Endothelial cell of umbilical vein (primary cell): Measurements from ENCODE around the gene MXI1. TPM values are rescaled to one million over a fixed set of nuclear protein-coding genes. Genes with fewer than 3 reads are reported as not detected.

Experiments used
- BruUV-seq: library from RNA; stranded (reverse); fragments of 400-500 nt; replicated peaks from 2 replicates; lab custom pipeline; 2021; lab: Mats Ljungman, UMichigan
- CTCF ChIA-PET: fragments of 300-600, 350-600 bp; sonication (Branson Sonifier 250); formaldehyde crosslinking; loops from one replicate; lab custom pipeline; 2021; ENCODE audit warnings: antibody characterized with exemption, inconsistent platforms; lab: Charles Lee
- POLR2A ChIA-PET: fragments of 300-600, 350-600 bp; sonication (Branson Sonifier 250); formaldehyde crosslinking; loops from one replicate; lab custom pipeline; 2021; ENCODE audit warnings: antibody characterized with exemption, inconsistent platforms; lab: Charles Lee
- DNase-seq: peaks from one replicate; pipeline ENCODE4 v3.0.0-alpha.2; 2011; ENCODE audit warnings: low read depth, low spot score
- FAIRE-seq: peaks from 2 replicates; lab custom pipeline; 2011; peaks lifted over from hg19 to GRCh38; lab: Jason Lieb, UNC
- H2AFZ ChIP-seq: 2 replicates; pipeline ENCODE4 v1.6.0; 2012; ENCODE audit warnings: low read depth, low read length, control low read depth, inconsistent platforms
- H3K27ac ChIP-seq: 2 replicates; pipeline ENCODE4 v1.5.1; 2011; ENCODE audit warnings: low read depth, mild to moderate bottlenecking, control low read depth, low read length, moderate library complexity; ENCODE audit not compliant: insufficient read depth
- H3K27me3 ChIP-seq, 2 experiments: 2 replicates each; pipeline versions ENCODE4 v1.6.0 to v1.6.1; 2011; ENCODE audit warnings: low read length in 2 of 2, mixed read lengths in 1 of 2; ENCODE audit not compliant: control insufficient read depth in 2 of 2, insufficient read depth in 2 of 2
- H3K36me3 ChIP-seq, 2 experiments: 2 replicates in 1 of 2; 3 replicates in 1 of 2; pipeline ENCODE4 v1.5.1; 2011; ENCODE audit warnings: low read length in 2 of 2, mild to moderate bottlenecking in 1 of 2, moderate library complexity in 1 of 2; ENCODE audit not compliant: control insufficient read depth in 2 of 2, insufficient read depth in 2 of 2; ENCODE audit errors: extremely low read depth in 1 of 2
- H3K4me1 ChIP-seq: 3 replicates; pipeline ENCODE4 v1.5.1; 2011; ENCODE audit warnings: mild to moderate bottlenecking, low read length; ENCODE audit not compliant: control insufficient read depth, insufficient read depth; ENCODE audit errors: extremely low read depth
- H3K4me2 ChIP-seq: 2 replicates; pipeline ENCODE4 v1.6.1; 2011; ENCODE audit warnings: low read length, control low read depth, mixed read lengths; ENCODE audit not compliant: insufficient read depth
- H3K4me3 ChIP-seq, 3 experiments: fragments of 200-600 bp in 1 of 3; sonication (generic), shearing (Covaris generic) in 1 of 3; replicated peaks in 1 of 3; 2 replicates each; pipeline ENCODE4 v1.5.1; 2011 to 2016; ENCODE audit warnings: control low read depth in 3 of 3, low read length in 3 of 3, mild to moderate bottlenecking in 2 of 3, inconsistent platforms in 1 of 3, low read depth in 1 of 3, moderate library complexity in 1 of 3; ENCODE audit not compliant: insufficient read depth in 1 of 3
- H3K79me2 ChIP-seq: 2 replicates; pipeline ENCODE4 v1.6.0; 2012; ENCODE audit warnings: low read length, inconsistent platforms; ENCODE audit not compliant: control insufficient read depth, insufficient read depth
- H3K9ac ChIP-seq: replicated peaks from 2 replicates; pipeline ENCODE3; 2011; ENCODE audit warnings: low read length, control low read depth; ENCODE audit not compliant: insufficient read depth; ENCODE audit errors: extremely low read depth
- H3K9me1 ChIP-seq: replicated peaks from 3 replicates; pipeline ENCODE4 v1.6.0; 2011; ENCODE audit warnings: mild to moderate bottlenecking, low read length; ENCODE audit not compliant: control insufficient read depth, insufficient read depth; ENCODE audit errors: extremely low read depth
- H3K9me3 ChIP-seq: replicated peaks from 2 replicates; pipeline ENCODE4 v1.5.1; 2012; ENCODE audit warnings: low read length, inconsistent platforms; ENCODE audit not compliant: control insufficient read depth, insufficient read depth
- H4K20me1 ChIP-seq: replicated peaks from 2 replicates; pipeline ENCODE3; 2011; ENCODE audit warnings: mild to moderate bottlenecking, low read length; ENCODE audit not compliant: control insufficient read depth, insufficient read depth; ENCODE audit errors: extremely low read depth
- EZH2 ChIP-seq: IDR thresholded peaks from 2 replicates; pipeline ENCODE4 v1.6.1; 2012; ENCODE audit warnings: borderline replicate concordance, low read depth, mild to moderate bottlenecking, moderate library complexity, low read length, inconsistent platforms; ENCODE audit not compliant: severe bottlenecking
- FOS ChIP-seq: IDR thresholded peaks from 2 replicates; pipeline ENCODE4 v1.6.1; 2011; ENCODE audit warnings: mild to moderate bottlenecking, low read length, moderate library complexity, borderline replicate concordance; ENCODE audit not compliant: insufficient read depth
- GATA2 ChIP-seq: IDR thresholded peaks from 2 replicates; pipeline ENCODE4 v1.7.0; 2011; ENCODE audit warnings: low read depth, mild to moderate bottlenecking, moderate library complexity, mixed read lengths, low read length; ENCODE audit not compliant: insufficient read length, insufficient read depth
- JUN ChIP-seq: IDR thresholded peaks from 2 replicates; pipeline ENCODE4 v1.6.1; 2011; ENCODE audit warnings: borderline replicate concordance, low read depth; ENCODE audit not compliant: insufficient read length, insufficient read depth
- MYC ChIP-seq: IDR thresholded peaks from one replicate; pipeline ENCODE4 v1.6.1; 2011; ENCODE audit warnings: mild to moderate bottlenecking, low read depth, low read length
- POLR2A ChIP-seq: IDR thresholded peaks from 2 replicates; pipeline ENCODE4 v1.6.1; 2012; ENCODE audit warnings: low read depth, mild to moderate bottlenecking, control low read depth, low read length
- POLR2AphosphoS5 ChIP-seq: IDR thresholded peaks from 2 replicates; pipeline ENCODE4 v1.6.1; 2012; ENCODE audit warnings: low read depth, mild to moderate bottlenecking, control low read depth, low read length, moderate library complexity; ENCODE audit not compliant: insufficient read depth
- dilution Hi-C: fragments of 300-500 bp; cut with MboI; formaldehyde crosslinking; loops from one replicate; pipeline ENCODE4 v1.15.0; 2019; ENCODE audit warnings: low sequenced_read_pairs; ENCODE audit not compliant: extremely low pct_ligation_motif_present
- intact Hi-C: fragments of 100-400 bp; cut with micrococcal nuclease; formaldehyde crosslinking; loops from one replicate; pipeline ENCODE4 v1.10.0; 2022
- polyA plus RNA-seq, 4 experiments: library from polyadenylated mRNA; depleted of rRNA in 3 of 4; stranded (reverse) in 3 of 4; unstranded in 1 of 4; fragments of >200 nt; gene quantifications; 2 replicates each; pipeline versions ENCODE4 v1.2.1 to v1.2.3, GENCODE V29; 2011 to 2012; ENCODE audit warnings: missing spikeins in 1 of 4
- total RNA-seq: library from RNA; stranded (reverse); gene quantifications from 2 replicates; pipeline ENCODE4 v1.2.3, GENCODE V29; 2021
- TF ChIP-seq, protein P1 (sequence below): IDR thresholded peaks from 2 replicates; pipeline ENCODE4 v1.6.1; 2011; ENCODE audit not compliant: insufficient read depth, insufficient read length
- TF ChIP-seq, protein P2 (sequence below), 2 donors: IDR thresholded peaks; 1 replicate in 1 of 2; 2 replicates in 1 of 2; pipeline ENCODE4 v1.5.1; 2011; ENCODE audit warnings: low read length in 2 of 2, mild to moderate bottlenecking in 2 of 2, moderate library complexity in 2 of 2, control low read depth in 1 of 2, inconsistent platforms in 1 of 2, low read depth in 1 of 2; ENCODE audit not compliant: insufficient read depth in 1 of 2; ENCODE audit errors: extremely low read depth in 1 of 2

MXI1 gene
- total and polyA plus RNA-seq, 2 donors (not counting 3 experiments of a cell fraction or from before 2014, with no cell fraction given): 2.7 to 8.5 TPM

DNA sequence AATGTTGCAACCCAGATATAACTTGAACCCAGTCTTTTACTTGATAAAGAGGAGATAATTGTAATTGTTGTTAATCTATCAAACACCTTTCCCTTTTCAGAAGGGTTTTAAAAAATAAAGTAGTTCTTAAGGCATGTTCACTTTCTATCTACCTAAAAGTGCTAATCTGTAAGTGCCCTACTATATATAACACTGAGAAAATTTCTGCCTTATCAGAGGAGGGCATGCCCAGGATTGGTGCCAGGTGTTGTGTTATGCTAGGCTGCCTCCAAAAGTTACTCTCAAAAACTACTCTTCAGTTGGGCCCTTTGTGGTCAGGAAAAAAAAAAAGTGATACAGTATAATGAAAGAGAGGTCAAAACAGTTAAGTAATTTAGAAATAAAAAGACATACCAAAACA lies 61.0 kb downstream of the MXI1 start:
- no peak overlapping the region for H3K4me2 ChIP-seq
- no peaks in the 10 kb centered on the region for H3K79me2 ChIP-seq
- DNase-seq (no peak), FAIRE-seq (no peak)
- H3K27ac ChIP-seq: no peak overlapping the region
- no peaks in the 10 kb centered on the region for H3K27me3 ChIP-seq
- H2AFZ ChIP-seq: no peak overlapping the region
- ChIA-PET POLR2A (no interaction called here), CTCF (interaction anchor here (1.6 to 3.5 kb wide), 2 partner anchors 29 to 130 kb away, joined by 3 to 13 read pairs; no protein-coding TSS in a partner anchor)
- no peaks in the 10 kb centered on the region for H3K4me1 ChIP-seq
- BruUV-seq: no TSS peak
- no peaks in the 10 kb centered on the region for H4K20me1 ChIP-seq
- H3K9me3 ChIP-seq: no peaks in the 10 kb centered on the region
- H3K9me1 ChIP-seq: no peaks in the 10 kb centered on the region
- intact Hi-C loops: no loop called here
- TF ChIP-seq POLR2AphosphoS5: no peak
- no peak for TF ChIP-seq MYC
- TF ChIP-seq, protein P1, sequence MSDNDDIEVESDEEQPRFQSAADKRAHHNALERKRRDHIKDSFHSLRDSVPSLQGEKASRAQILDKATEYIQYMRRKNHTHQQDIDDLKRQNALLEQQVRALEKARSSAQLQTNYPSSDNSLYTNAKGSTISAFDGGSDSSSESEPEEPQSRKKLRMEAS: no peak
- TF ChIP-seq GATA2: no peak
- TF ChIP-seq FOS: no peak
- no peak for TF ChIP-seq POLR2A
- no peak for TF ChIP-seq JUN
- TF ChIP-seq EZH2: no peak
- TF ChIP-seq, protein P2, sequence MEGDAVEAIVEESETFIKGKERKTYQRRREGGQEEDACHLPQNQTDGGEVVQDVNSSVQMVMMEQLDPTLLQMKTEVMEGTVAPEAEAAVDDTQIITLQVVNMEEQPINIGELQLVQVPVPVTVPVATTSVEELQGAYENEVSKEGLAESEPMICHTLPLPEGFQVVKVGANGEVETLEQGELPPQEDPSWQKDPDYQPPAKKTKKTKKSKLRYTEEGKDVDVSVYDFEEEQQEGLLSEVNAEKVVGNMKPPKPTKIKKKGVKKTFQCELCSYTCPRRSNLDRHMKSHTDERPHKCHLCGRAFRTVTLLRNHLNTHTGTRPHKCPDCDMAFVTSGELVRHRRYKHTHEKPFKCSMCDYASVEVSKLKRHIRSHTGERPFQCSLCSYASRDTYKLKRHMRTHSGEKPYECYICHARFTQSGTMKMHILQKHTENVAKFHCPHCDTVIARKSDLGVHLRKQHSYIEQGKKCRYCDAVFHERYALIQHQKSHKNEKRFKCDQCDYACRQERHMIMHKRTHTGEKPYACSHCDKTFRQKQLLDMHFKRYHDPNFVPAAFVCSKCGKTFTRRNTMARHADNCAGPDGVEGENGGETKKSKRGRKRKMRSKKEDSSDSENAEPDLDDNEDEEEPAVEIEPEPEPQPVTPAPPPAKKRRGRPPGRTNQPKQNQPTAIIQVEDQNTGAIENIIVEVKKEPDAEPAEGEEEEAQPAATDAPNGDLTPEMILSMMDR (IDR thresholded peaks at IDR 0.05; ENCODE audit: extremely low read depth in 1 of 2, insufficient read depth in 1 of 2, low read depth in 1 of 2, low read length in 2 of 2): no peak
- no peak overlapping the region for H3K4me3 ChIP-seq
- dilution Hi-C loops: no loop called here
- no peaks in the 10 kb centered on the region for H3K36me3 ChIP-seq
- H3K9ac ChIP-seq: no peak overlapping the region
